Stomach (tissue), 9 donors: ENCODE data around the gene WIPI1. TPM values are rescaled to one million over a fixed set of nuclear protein-coding genes. Genes with fewer than 3 reads are reported as not detected.

Source experiments
- DNase-seq, 2 donors: peaks; one replicate each; pipeline versions ENCODE4 v3.0.0 to v3.0.0-alpha.2; 2013 to 2019
- H3K27ac ChIP-seq, 5 donors: fragments of 200-600 bp in 4 of 5; sonication (generic) in 4 of 5; one replicate each; pipeline ENCODE4 v1.5.1; 2013 to 2019; ENCODE audit warnings: mild to moderate bottlenecking in 1 of 5, moderate library complexity in 1 of 5
- H3K27me3 ChIP-seq, 3 donors: fragments of 200-600 bp; sonication (generic); one replicate each; pipeline ENCODE4 v1.5.1; 2017 to 2019; ENCODE audit warnings: mixed run types in 1 of 3
- H3K36me3 ChIP-seq, 4 donors: fragments of 200-600 bp; sonication (generic); 1 replicate in 3 of 4; 2 replicates in 1 of 4; pipeline ENCODE4 v1.5.1; 2016 to 2019
- H3K4me1 ChIP-seq, 4 donors: fragments of 200-600 bp; sonication (generic); one replicate each; pipeline ENCODE4 v1.5.1; 2016 to 2019
- H3K4me3 ChIP-seq, 4 donors: fragments of 200-600 bp; sonication (generic) in 3 of 4; one replicate each; pipeline ENCODE4 v1.5.1; 2016 to 2019; ENCODE audit warnings: mild to moderate bottlenecking in 1 of 4
- H3K9me3 ChIP-seq, 4 donors: fragments of 200-600 bp; sonication (generic); one replicate each; pipeline ENCODE4 v1.5.1; 2016 to 2019
- CTCF ChIP-seq, 7 experiments: fragments of 450-650 bp in 4 of 7; fragments of 200-600 bp in 3 of 7; sonication (generic) in 3 of 7; IDR thresholded peaks; one replicate each; pipeline ENCODE4 v1.5.1; 2016 to 2019; ENCODE audit warnings: antibody characterized with exemption in 7 of 7, control low read depth in 2 of 7, mild to moderate bottlenecking in 1 of 7
- EP300 ChIP-seq: sonication (generic); formaldehyde crosslinking; IDR thresholded peaks from one replicate; pipeline ENCODE4 v1.6.1; 2017; ENCODE audit warnings: antibody characterized with exemption
- POLR2A ChIP-seq, 4 donors: fragments of 450-650 bp; IDR thresholded peaks; one replicate each; pipeline ENCODE4 v1.6.1; 2016; ENCODE audit warnings: antibody characterized with exemption in 4 of 4, control low read depth in 2 of 4, mild to moderate bottlenecking in 1 of 4, moderate library complexity in 1 of 4
- POLR2AphosphoS5 ChIP-seq, 3 donors: sonication (generic); formaldehyde crosslinking; IDR thresholded peaks; one replicate each; pipeline ENCODE4 v1.6.1; 2016; ENCODE audit warnings: antibody characterized with exemption in 3 of 3
- WGBS, 5 donors: extraction: QIAGEN DNeasy Blood & Tissue Kit in 3 of 5; methylation state at CpG; one replicate each; pipeline versions ENCODE4 v1.1.5 to v1.1.7; 2013 to 2018; 5-methylcytosine and 5-hydroxymethylcytosine counted together
- intact Hi-C: fragments of 100-400 bp; cut with DNase I; formaldehyde crosslinking; loops from one replicate; pipeline ENCODE4 v1.15.1; 2023; ENCODE audit warnings: low total_unique reads
- polyA plus RNA-seq, 3 donors: library from polyadenylated mRNA; stranded (reverse); fragments of 200-250 nt; gene quantifications; one replicate each; pipeline ENCODE4 v1.2.3, GENCODE V29; 2013
- total RNA-seq, 5 donors: library from RNA; depleted of rRNA; stranded (reverse); fragments of >200 nt; gene quantifications; one replicate each; pipeline versions ENCODE4 v1.1.0 to v1.2.3, GENCODE V29; 2014 to 2016
- donor health status: healthy with polysubstance abuse.
- donor health status: Bipolar disorder and iron deficiency.
- donor health status: healthy.

The WIPI1 gene
- total and polyA plus RNA-seq, 8 donors: 8.2 to 99.1 (median 43.2) TPM

DNA sequence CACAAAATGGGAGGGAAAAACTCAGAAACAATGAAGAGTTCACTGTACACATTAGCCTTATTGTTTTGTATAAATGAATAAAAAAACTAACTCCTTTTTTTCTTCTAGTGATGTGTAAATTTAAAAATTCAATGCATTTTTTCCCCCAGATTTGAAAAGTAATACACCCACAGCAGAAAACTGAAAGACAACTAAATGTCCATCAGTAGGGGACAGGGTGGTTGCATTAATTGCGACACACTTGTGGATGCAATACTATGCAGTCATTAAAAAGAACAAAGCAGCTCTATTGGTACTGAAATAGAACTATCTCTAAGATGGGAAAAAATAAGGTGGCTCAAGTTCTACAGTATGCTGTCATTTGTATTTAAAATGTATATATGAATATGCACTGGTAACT is 13.7 kb upstream of the WIPI1 start:
- 88 to 100% (median 95%) methylated on average over 1 of the region's 1 CpG for WGBS, 5 donors
- H3K36me3 ChIP-seq: no peaks in the 10 kb centered on the region
- intact Hi-C loops: no loop called here
- no peaks in the 10 kb centered on the region for H3K27me3 ChIP-seq
- H3K4me1 ChIP-seq: peaks cover 0 to 5% (median 4%) of the 10 kb centered on the region in 4 donors
- no peak for TF ChIP-seq POLR2AphosphoS5 (IDR thresholded peaks at IDR 0.05)
- no peaks in the 10 kb centered on the region for H3K9me3 ChIP-seq
- H3K4me3 ChIP-seq: no peak overlapping the region
- H3K27ac ChIP-seq: no peak overlapping the region
- no peak for DNase-seq

DNA sequence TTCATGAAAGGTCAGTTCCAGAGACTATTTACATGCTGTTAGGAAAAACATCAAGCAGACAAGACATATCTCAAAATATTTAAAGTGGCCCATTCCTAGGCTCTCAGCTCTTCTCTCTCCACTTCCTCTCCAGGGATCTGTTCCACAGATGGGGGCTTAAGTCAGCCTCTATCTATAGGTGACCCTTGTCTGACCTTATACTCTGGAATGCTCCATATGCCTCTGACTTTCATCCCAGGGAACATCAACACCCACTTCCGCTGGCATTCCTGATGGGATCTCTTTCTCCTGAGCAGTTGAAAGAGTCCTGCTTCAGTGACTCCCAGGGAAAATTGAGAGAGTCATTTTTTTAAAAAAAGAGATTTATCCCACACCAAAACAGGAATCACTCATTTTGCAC is 11.5 kb upstream of the WIPI1 start:
- intact Hi-C loops: loop anchor here (10.0 kb wide), 1 partner anchor 294 kb away; no protein-coding TSS in a partner anchor

GRCh38 chr17:68468334-68468733 is 11.0 kb upstream of the WIPI1 start:
- WGBS, 5 donors: 55 to 76% (median 68%) methylated on average over 5 of the region's 5 CpGs
- Histone ChIP-seq H3K4me1 (peaks cover 0 to 5% (median 0%) of the 10 kb centered on the region in 4 donors), H3K27me3 (no peaks in the 10 kb centered on the region), H3K27ac (no peak overlapping the region), H3K36me3 (no peaks in the 10 kb centered on the region), H3K4me3 (no peak overlapping the region), H3K9me3 (no peaks in the 10 kb centered on the region)
- DNase-seq: no peak
- TF ChIP-seq POLR2A (IDR thresholded peaks at IDR 0.05) (no peak), CTCF (IDR thresholded peaks at IDR 0.05) (no peak), EP300 (no peak), POLR2AphosphoS5 (IDR thresholded peaks at IDR 0.05) (no peak)
- intact Hi-C loops: loop anchor here (10.0 kb wide), 1 partner anchor 294 kb away; no protein-coding TSS in a partner anchor

More for the DNA sequence above, 11.5 kb upstream of the WIPI1 start:
- H3K27ac ChIP-seq: no peak overlapping the region
- TF ChIP-seq POLR2AphosphoS5 (IDR thresholded peaks at IDR 0.05): no peak
- TF ChIP-seq CTCF (IDR thresholded peaks at IDR 0.05): no peak
- TF ChIP-seq POLR2A (IDR thresholded peaks at IDR 0.05): no peak
- TF ChIP-seq EP300: no peak
- no peak overlapping the region for H3K4me3 ChIP-seq
- no peaks in the 10 kb centered on the region for H3K36me3 ChIP-seq
- H3K27me3 ChIP-seq: no peaks in the 10 kb centered on the region
- no peaks in the 10 kb centered on the region for H3K9me3 ChIP-seq
- WGBS, 5 donors: 80 to 89% (median 83%) methylated on average over 1 of the region's 1 CpG
- H3K4me1 ChIP-seq: peaks cover 0 to 5% (median 0%) of the 10 kb centered on the region in 4 donors
- no peak for DNase-seq

DNA sequence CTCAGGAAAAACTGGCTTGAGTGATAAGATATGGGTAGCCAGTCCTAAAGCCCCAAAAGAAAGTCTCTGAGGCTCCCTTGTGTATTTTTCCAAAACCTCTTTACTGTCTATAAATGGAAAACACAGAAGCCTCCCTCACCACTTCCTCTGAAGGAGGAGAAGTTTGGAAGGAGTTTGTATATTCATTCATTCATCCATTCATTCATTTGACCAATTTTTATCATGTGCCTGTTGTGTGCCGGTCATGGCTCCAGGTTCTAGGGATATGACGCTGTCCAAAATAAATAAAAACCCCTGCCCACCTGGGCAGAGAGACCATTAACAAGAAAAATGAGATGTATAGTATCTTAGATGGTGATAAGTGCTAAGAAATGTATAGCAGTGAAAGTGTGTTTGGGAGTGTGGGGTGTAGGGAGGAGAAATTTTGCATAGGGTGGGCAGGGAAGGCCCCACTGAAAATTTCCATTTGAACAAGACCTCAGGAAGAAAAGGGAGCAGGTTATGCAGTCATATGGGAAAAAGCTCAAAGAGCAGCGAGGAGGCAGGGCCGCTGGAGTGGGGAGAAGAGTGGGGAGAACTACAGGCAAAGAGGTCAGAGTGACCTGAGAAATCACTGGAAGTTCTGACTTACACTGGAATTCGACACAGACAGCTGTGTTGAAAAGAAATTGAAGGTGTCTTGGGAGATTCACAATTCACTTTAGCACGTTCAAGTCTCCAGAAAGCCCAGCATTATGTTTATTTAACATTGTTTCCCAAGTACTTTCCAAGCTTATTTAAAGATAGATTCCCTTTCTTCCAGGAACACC is 6.1 kb upstream of the WIPI1 start:
- Histone ChIP-seq H3K9me3 (no peaks in the 10 kb centered on the region), H3K27me3 (no peaks in the 10 kb centered on the region), H3K27ac (no peak overlapping the region), H3K4me1 (peaks cover 7 to 32% (median 11%) of the 10 kb centered on the region in 4 donors), H3K36me3 (no peaks in the 10 kb centered on the region), H3K4me3 (no peak overlapping the region)
- intact Hi-C loops: loop anchor here (10.0 kb wide), 1 partner anchor 289 kb away; no protein-coding TSS in a partner anchor
- 48 to 53% (median 49%) methylated on average over 6 of the region's 6 CpGs for WGBS, 5 donors
- TF ChIP-seq CTCF (IDR thresholded peaks at IDR 0.05): peak in 1 of 7 experiments; percentile 13
- TF ChIP-seq POLR2A (IDR thresholded peaks at IDR 0.05): no peak
- no peak for TF ChIP-seq EP300
- TF ChIP-seq POLR2AphosphoS5 (IDR thresholded peaks at IDR 0.05): no peak
- DNase-seq: no peak
